ENCODE data around the gene PNPLA3. TPM values are rescaled to one million over a fixed set of nuclear protein-coding genes. Genes with fewer than 3 reads are reported as not detected.

The PNPLA3 gene
- polyA plus RNA-seq, 4 donors: 1.3 to 2.2 (median 1.6) TPM

- DNase-seq (ENCODE audit: low read depth in 4 of 4, low spot score in 2 of 4): no peak
Measured at GRCh38 chr22:43955883-43956782, 32.5 kb downstream of the PNPLA3 start.

GRCh38 chr22:43956805-43957463, 33.3 kb downstream of the PNPLA3 start:
- no peak for DNase-seq (ENCODE audit: low read depth in 4 of 4, low spot score in 2 of 4)

GRCh38 chr22:43957871-43958270, 34.3 kb downstream of the PNPLA3 start:
- no peak for DNase-seq (ENCODE audit: low read depth in 4 of 4, low spot score in 2 of 4)

- DNase-seq (ENCODE audit: low read depth in 4 of 4, low spot score in 2 of 4): no peak
Measured at GRCh38 chr22:43964314-43964857, 40.8 kb downstream of the PNPLA3 start.

- no peak for DNase-seq (ENCODE audit: low read depth in 4 of 4, low spot score in 2 of 4)
Measured at GRCh38 chr22:43967069-43967468, 43.5 kb downstream of the PNPLA3 start.

GRCh38 chr22:43968614-43969013, 45.0 kb downstream of the PNPLA3 start:
- DNase-seq (ENCODE audit: low read depth in 4 of 4, low spot score in 2 of 4): no peak

- DNase-seq (ENCODE audit: low read depth in 4 of 4, low spot score in 2 of 4): no peak
Measured at GRCh38 chr22:43969021-43969878, 45.6 kb downstream of the PNPLA3 start.

GRCh38 chr22:43969989-43970755, 46.6 kb downstream of the PNPLA3 start:
- no peak for DNase-seq (ENCODE audit: low read depth in 4 of 4, low spot score in 2 of 4)

GRCh38 chr22:43971112-43971511, 47.5 kb downstream of the PNPLA3 start:
- no peak for DNase-seq (ENCODE audit: low read depth in 4 of 4, low spot score in 2 of 4)

GRCh38 chr22:43972931-43973462, 49.4 kb downstream of the PNPLA3 start:
- DNase-seq (ENCODE audit: low read depth in 4 of 4, low spot score in 2 of 4): no peak

GRCh38 chr22:43974028-43974545, 50.5 kb downstream of the PNPLA3 start:
- DNase-seq (ENCODE audit: low read depth in 4 of 4, low spot score in 2 of 4): no peak

GRCh38 chr22:43975041-43975440, 51.4 kb downstream of the PNPLA3 start:
- DNase-seq (ENCODE audit: low read depth in 4 of 4, low spot score in 2 of 4): no peak

GRCh38 chr22:43976861-43977795, 53.5 kb downstream of the PNPLA3 start:
- DNase-seq (ENCODE audit: low read depth in 4 of 4, low spot score in 2 of 4): no peak

- no peak for DNase-seq (ENCODE audit: low read depth in 4 of 4, low spot score in 2 of 4)
Measured at GRCh38 chr22:43978558-43978957, 55.0 kb downstream of the PNPLA3 start.

GRCh38 chr22:43980579-43980978, 57.0 kb downstream of the PNPLA3 start:
- no peak for DNase-seq (ENCODE audit: low read depth in 4 of 4, low spot score in 2 of 4)

GRCh38 chr22:43980996-43981395, 57.4 kb downstream of the PNPLA3 start:
- no peak for DNase-seq (ENCODE audit: low read depth in 4 of 4, low spot score in 2 of 4)

- DNase-seq (ENCODE audit: low read depth in 4 of 4, low spot score in 2 of 4): no peak
Measured at GRCh38 chr22:43983808-43984207, 60.2 kb downstream of the PNPLA3 start.

- no peak for DNase-seq (ENCODE audit: low read depth in 4 of 4, low spot score in 2 of 4)
Measured at GRCh38 chr22:43985532-43985931, 61.9 kb downstream of the PNPLA3 start.

Measured in left renal cortex interstitium (tissue), 4 donors.